Chondrocyte (in vitro differentiated cells): ENCODE measurements around the gene ASB4. TPM values are rescaled to one million over a fixed set of nuclear protein-coding genes. Genes with fewer than 3 reads are reported as not detected.

ENCODE experiments used
- DNase-seq: peaks from one replicate; pipeline ENCODE4 v3.0.0; 2021; ENCODE audit warnings: mixed read lengths, low spot score
- H3K27ac Mint-ChIP-seq: one replicate; pipeline ENCODE4 v1.8.0; 2021; ENCODE audit warnings: mild to moderate bottlenecking, moderate library complexity, mixed read lengths; ENCODE audit not compliant: unreplicated experiment
- H3K27me3 Mint-ChIP-seq: 2 replicates; pipeline ENCODE4 v1.8.0; 2021; ENCODE audit warnings: low read depth, mixed read lengths
- H3K36me3 Mint-ChIP-seq: 2 replicates; pipeline ENCODE4 v1.8.0; 2021; ENCODE audit warnings: low read depth, mixed read lengths
- H3K4me1 Mint-ChIP-seq: 2 replicates; pipeline ENCODE4 v1.8.0; 2021; ENCODE audit warnings: low read depth, mild to moderate bottlenecking, mixed read lengths
- H3K4me3 Mint-ChIP-seq: one replicate; pipeline ENCODE4 v1.8.0; 2021; ENCODE audit warnings: mild to moderate bottlenecking, moderate library complexity, mixed read lengths; ENCODE audit not compliant: unreplicated experiment
- H3K9me3 Mint-ChIP-seq: 2 replicates; pipeline ENCODE4 v1.8.0; 2021; ENCODE audit warnings: low read depth, mixed read lengths
- CTCF ChIP-seq: fragments of 200-600 bp; sonication (generic); IDR thresholded peaks from 2 replicates; pipeline ENCODE4 v1.5.0; 2021; ENCODE audit warnings: antibody characterized with exemption, mild to moderate bottlenecking, moderate library complexity
- total RNA-seq: library from RNA; stranded (reverse); gene quantifications from 3 replicates; pipeline ENCODE4 v1.2.1, GENCODE V29; 2021

ASB4 gene
- total RNA-seq, 1 donor from 2014 or later: not detected

GRCh38 chr7:95540366-95540765 is 54.6 kb downstream of the ASB4 start:
- Mint-ChIP-seq H3K36me3 (no peaks in the 10 kb centered on the region), H3K4me3 (no peak overlapping the region), H3K9me3 (no peaks in the 10 kb centered on the region), H3K27me3 (peaks cover 5% of the 10 kb centered on the region), H3K4me1 (peaks cover 7% of the 10 kb centered on the region), H3K27ac (no peak overlapping the region)
- TF ChIP-seq CTCF: no peak
- DNase-seq: no peak

GRCh38 chr7:95543312-95543711 is 57.6 kb downstream of the ASB4 start:
- Mint-ChIP-seq H3K9me3 (no peaks in the 10 kb centered on the region), H3K4me3 (no peak overlapping the region), H3K27me3 (peaks cover 5% of the 10 kb centered on the region), H3K36me3 (no peaks in the 10 kb centered on the region), H3K27ac (no peak overlapping the region), H3K4me1 (peaks cover 35% of the 10 kb centered on the region)
- DNase-seq: no peak
- TF ChIP-seq CTCF: no peak

GRCh38 chr7:95544171-95544570 is 58.4 kb downstream of the ASB4 start:
- H3K27ac Mint-ChIP-seq: no peak overlapping the region
- peaks cover 5% of the 10 kb centered on the region for H3K27me3 Mint-ChIP-seq
- no peak overlapping the region for H3K4me3 Mint-ChIP-seq
- H3K9me3 Mint-ChIP-seq: no peaks in the 10 kb centered on the region
- H3K36me3 Mint-ChIP-seq: no peaks in the 10 kb centered on the region
- H3K4me1 Mint-ChIP-seq: peaks cover 38% of the 10 kb centered on the region
- no peak for DNase-seq
- TF ChIP-seq CTCF: no peak

GRCh38 chr7:95545007-95545615 is 59.4 kb downstream of the ASB4 start:
- Mint-ChIP-seq H3K4me1 (peaks cover 47% of the 10 kb centered on the region), H3K4me3 (peak overlapping the region; percentile 53), H3K36me3 (no peaks in the 10 kb centered on the region), H3K9me3 (no peaks in the 10 kb centered on the region), H3K27me3 (peaks cover 5% of the 10 kb centered on the region), H3K27ac (peak overlapping the region; percentile 87)
- DNase-seq: no peak
- TF ChIP-seq CTCF: peak; percentile 94

- Mint-ChIP-seq H3K4me3 (peak overlapping the region; percentile 53), H3K27ac (peak overlapping the region; percentile 87), H3K36me3 (no peaks in the 10 kb centered on the region), H3K27me3 (peaks cover 2% of the 10 kb centered on the region), H3K9me3 (no peaks in the 10 kb centered on the region), H3K4me1 (peaks cover 53% of the 10 kb centered on the region)
- no peak for DNase-seq
- no peak for TF ChIP-seq CTCF
Observed at GRCh38 chr7:95545673-95546072, 59.9 kb downstream of the ASB4 start.
